ENCODE results near the gene NF1.
"Not testable (repeated sequence)": the region's sequence is repeated elsewhere in the genome, so short reads cannot be mapped to it uniquely, and the experiment has no call there.

The NF1 gene

GRCh38 chr17:31163091-31163781 lies 68.5 kb downstream of the NF1 start:
- Histone ChIP-seq H3K4me3 (no peak overlapping the region), H3K36me3 (ENCODE audit: insufficient read depth, low read length) (peaks cover 36% of the 10 kb centered on the region), H3K9ac (ENCODE audit: insufficient read length) (no peak overlapping the region), H3K9me3 (ENCODE audit: low read depth, low read length) (no peaks in the 10 kb centered on the region), H3K27ac (no peak overlapping the region)
- TF ChIP-seq FOXP2 (optimal IDR thresholded peaks at IDR 0.05; ENCODE audit: control extremely low read depth, extremely low read length, insufficient read depth) (no peak), EZH2 (IDR thresholded peaks at IDR 0.05) (no peak), POLR2AphosphoS5 (IDR thresholded peaks at IDR 0.05; ENCODE audit: borderline replicate concordance, low read depth, low read length) (no peak)
- no peak for DNase-seq (ENCODE audit: low read depth, low spot score)

GRCh38 chr17:31167111-31167510 lies 72.3 kb downstream of the NF1 start:
- DNase-seq (ENCODE audit: low read depth, low spot score), result no peak
- TF ChIP-seq POLR2AphosphoS5 (IDR thresholded peaks at IDR 0.05; ENCODE audit: borderline replicate concordance, low read depth, low read length), result no peak
- no peak for TF ChIP-seq FOXP2 (optimal IDR thresholded peaks at IDR 0.05; ENCODE audit: control extremely low read depth, extremely low read length, insufficient read depth)
- no peak for TF ChIP-seq EZH2 (IDR thresholded peaks at IDR 0.05)
- Histone ChIP-seq H3K9ac (ENCODE audit: insufficient read length) (no peak overlapping the region), H3K27ac (no peak overlapping the region), H3K4me3 (no peak overlapping the region), H3K9me3 (ENCODE audit: low read depth, low read length) (no peaks in the 10 kb centered on the region), H3K36me3 (ENCODE audit: insufficient read depth, low read length) (peaks cover 23% of the 10 kb centered on the region)

- DNase-seq (ENCODE audit: low read depth, low spot score), result no peak
- no peak overlapping the region for H3K27ac ChIP-seq
- no peak overlapping the region for H3K9ac ChIP-seq (ENCODE audit: insufficient read length)
- no peaks in the 10 kb centered on the region for H3K9me3 ChIP-seq (ENCODE audit: low read depth, low read length)
- peaks cover 8% of the 10 kb centered on the region; the same call in 1 of the 2 replicates for H3K36me3 ChIP-seq (ENCODE audit: insufficient read depth, low read length)
- TF ChIP-seq POLR2AphosphoS5 (IDR thresholded peaks at IDR 0.05; ENCODE audit: borderline replicate concordance, low read depth, low read length) (no peak), EZH2 (IDR thresholded peaks at IDR 0.05) (no peak), FOXP2 (optimal IDR thresholded peaks at IDR 0.05; ENCODE audit: control extremely low read depth, extremely low read length, insufficient read depth) (no peak)
- H3K4me3 ChIP-seq, result no peak overlapping the region
Observed at GRCh38 chr17:31171701-31172100, 76.9 kb downstream of the NF1 start.

GRCh38 chr17:31172388-31172787 lies 77.6 kb downstream of the NF1 start:
- H3K36me3 ChIP-seq (ENCODE audit: insufficient read depth, low read length), result peaks cover 10% of the 10 kb centered on the region
- H3K27ac ChIP-seq, result no peak overlapping the region
- H3K9me3 ChIP-seq (ENCODE audit: low read depth, low read length), result no peaks in the 10 kb centered on the region
- H3K9ac ChIP-seq (ENCODE audit: insufficient read length), result no peak overlapping the region
- H3K4me3 ChIP-seq, result no peak overlapping the region
- DNase-seq (ENCODE audit: low read depth, low spot score), result no peak
- TF ChIP-seq POLR2AphosphoS5 (IDR thresholded peaks at IDR 0.05; ENCODE audit: borderline replicate concordance, low read depth, low read length), result no peak
- no peak for TF ChIP-seq FOXP2 (optimal IDR thresholded peaks at IDR 0.05; ENCODE audit: control extremely low read depth, extremely low read length, insufficient read depth)
- TF ChIP-seq EZH2 (IDR thresholded peaks at IDR 0.05), result no peak

- no peak for DNase-seq (ENCODE audit: low read depth, low spot score)
- Histone ChIP-seq H3K9ac (ENCODE audit: insufficient read length) (no peak overlapping the region), H3K9me3 (ENCODE audit: low read depth, low read length) (no peaks in the 10 kb centered on the region), H3K36me3 (ENCODE audit: insufficient read depth, low read length) (peaks cover 10% of the 10 kb centered on the region), H3K27ac (no peak overlapping the region), H3K4me3 (no peak overlapping the region)
- TF ChIP-seq FOXP2 (optimal IDR thresholded peaks at IDR 0.05; ENCODE audit: control extremely low read depth, extremely low read length, insufficient read depth) (no peak), EZH2 (IDR thresholded peaks at IDR 0.05) (no peak), POLR2AphosphoS5 (IDR thresholded peaks at IDR 0.05; ENCODE audit: borderline replicate concordance, low read depth, low read length) (no peak)
Observed at GRCh38 chr17:31174215-31174614, 79.4 kb downstream of the NF1 start.

- Histone ChIP-seq H3K27ac (no peak overlapping the region), H3K4me3 (no peak overlapping the region), H3K9ac (ENCODE audit: insufficient read length) (no peak overlapping the region), H3K36me3 (ENCODE audit: insufficient read depth, low read length) (peaks cover 4% of the 10 kb centered on the region), H3K9me3 (ENCODE audit: low read depth, low read length) (no peaks in the 10 kb centered on the region)
- no peak for DNase-seq (ENCODE audit: low read depth, low spot score)
- TF ChIP-seq FOXP2 (optimal IDR thresholded peaks at IDR 0.05; ENCODE audit: control extremely low read depth, extremely low read length, insufficient read depth), result no peak
- TF ChIP-seq POLR2AphosphoS5 (IDR thresholded peaks at IDR 0.05; ENCODE audit: borderline replicate concordance, low read depth, low read length), result no peak
- no peak for TF ChIP-seq EZH2 (IDR thresholded peaks at IDR 0.05)
Observed at GRCh38 chr17:31175237-31175636, 80.5 kb downstream of the NF1 start.

GRCh38 chr17:31176143-31176542 lies 81.4 kb downstream of the NF1 start:
- H3K4me3 ChIP-seq; H3K36me3 ChIP-seq (ENCODE audit: insufficient read depth, low read length); H3K27ac ChIP-seq; DNase-seq (ENCODE audit: low read depth, low spot score); H3K9ac ChIP-seq (ENCODE audit: insufficient read length); H3K9me3 ChIP-seq (ENCODE audit: low read depth, low read length): not testable (repeated sequence)

- peaks cover 17% of the 10 kb centered on the region for H3K36me3 ChIP-seq (ENCODE audit: insufficient read depth, low read length)
- not testable (repeated sequence) for DNase-seq (ENCODE audit: low read depth, low spot score)
Observed at GRCh38 chr17:31178951-31179350, 84.2 kb downstream of the NF1 start.

GRCh38 chr17:31195305-31195704 lies 100.5 kb downstream of the NF1 start:
- Histone ChIP-seq H3K9ac (ENCODE audit: insufficient read length) (no peak overlapping the region), H3K9me3 (ENCODE audit: low read depth, low read length) (peaks cover 5% of the 10 kb centered on the region; the same call in 1 of the 2 replicates), H3K4me3 (no peak overlapping the region), H3K27ac (no peak overlapping the region), H3K36me3 (ENCODE audit: insufficient read depth, low read length) (peaks cover 6% of the 10 kb centered on the region; the same call in 1 of the 2 replicates)
- no peak for TF ChIP-seq EZH2 (IDR thresholded peaks at IDR 0.05)
- TF ChIP-seq FOXP2 (optimal IDR thresholded peaks at IDR 0.05; ENCODE audit: control extremely low read depth, extremely low read length, insufficient read depth), result no peak
- TF ChIP-seq POLR2AphosphoS5 (IDR thresholded peaks at IDR 0.05; ENCODE audit: borderline replicate concordance, low read depth, low read length), result no peak
- no peak for DNase-seq (ENCODE audit: low read depth, low spot score)

More at GRCh38 chr17:31178951-31179350, 84.2 kb downstream of the NF1 start:
- H3K9ac ChIP-seq (ENCODE audit: insufficient read length); H3K27ac ChIP-seq; H3K9me3 ChIP-seq (ENCODE audit: low read depth, low read length); H3K4me3 ChIP-seq: not testable (repeated sequence)

Measured in SK-N-MC (cell line).